Adipocyte (in vitro differentiated cells): Measurements from ENCODE around the gene DNAJC11.

Experiments
- DNase-seq: peaks from one replicate; pipeline ENCODE4 v3.0.0-alpha.2; 2015; ENCODE audit warnings: low read depth
- H3K27me3 ChIP-seq: replicated peaks from 2 replicates; pipeline ENCODE4 v1.7.0; 2013; ENCODE audit warnings: mild to moderate bottlenecking, low read length, moderate library complexity; ENCODE audit not compliant: control insufficient read depth, insufficient read depth
- H3K36me3 ChIP-seq: 2 replicates; pipeline ENCODE4 v1.7.0; 2013; ENCODE audit warnings: low read length, mild to moderate bottlenecking, moderate library complexity; ENCODE audit not compliant: control insufficient read depth, insufficient read depth, severe bottlenecking
- H3K4me1 ChIP-seq: 2 replicates; pipeline ENCODE4 v1.7.0; 2013; ENCODE audit warnings: mild to moderate bottlenecking, low read length, moderate library complexity; ENCODE audit not compliant: control insufficient read depth, insufficient read depth
- H3K4me3 ChIP-seq: 2 replicates; pipeline ENCODE4 v1.7.0; 2013; ENCODE audit warnings: mild to moderate bottlenecking, low read length, moderate library complexity
- H3K9ac ChIP-seq: 2 replicates; pipeline ENCODE4 v1.7.0; 2013; ENCODE audit warnings: mild to moderate bottlenecking, low read length, moderate library complexity
- H3K9me3 ChIP-seq: 2 replicates; pipeline ENCODE4 v1.7.0; 2013; ENCODE audit warnings: mild to moderate bottlenecking, low read length, moderate library complexity; ENCODE audit not compliant: control insufficient read depth

Gene DNAJC11

DNA sequence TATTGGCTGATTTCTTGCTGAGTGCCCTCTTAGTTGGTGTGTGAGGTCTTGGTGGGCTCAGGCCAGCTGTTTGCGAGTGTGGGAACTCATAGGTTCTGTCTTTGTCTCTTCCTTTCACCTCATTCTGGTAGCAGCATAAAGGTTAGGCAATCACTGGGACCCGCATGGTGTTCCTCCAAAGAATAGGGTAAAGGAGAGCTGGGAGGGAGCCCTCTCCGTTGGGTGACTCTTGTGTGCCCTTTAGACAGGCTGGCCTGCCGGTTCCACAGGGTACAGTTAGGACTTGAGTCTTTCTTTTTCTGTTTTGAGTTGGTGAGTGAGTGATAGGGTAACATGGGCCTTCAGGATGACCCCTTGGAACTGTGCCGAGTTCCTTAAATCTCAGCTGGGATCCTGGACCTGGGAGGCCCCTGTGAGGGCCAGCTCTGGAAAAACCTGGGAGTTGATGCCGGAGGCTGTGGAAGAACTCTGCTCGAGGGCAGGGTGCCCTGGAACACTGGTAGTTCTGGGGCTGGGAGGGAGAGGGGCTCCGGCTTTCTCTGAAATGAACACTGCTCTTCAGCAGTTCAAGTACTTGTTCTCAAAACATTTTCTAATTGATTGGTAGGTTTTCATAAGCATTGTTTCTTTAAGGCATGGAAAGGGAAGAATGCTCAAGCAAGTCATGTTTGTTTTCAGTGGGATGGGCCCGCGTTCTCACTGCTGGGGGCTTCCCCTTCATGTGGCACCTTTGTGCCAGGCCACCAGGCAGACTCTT is 79.0 kb downstream of the DNAJC11 start:
- Histone ChIP-seq H3K9ac (peak overlapping the region; percentile 68), H3K36me3 (peaks cover 49% of the 10 kb centered on the region), H3K9me3 (no peaks in the 10 kb centered on the region), H3K27me3 (no peaks in the 10 kb centered on the region), H3K4me3 (peak overlapping the region; percentile 14), H3K4me1 (peaks cover 37% of the 10 kb centered on the region)
- no peak for DNase-seq

DNA sequence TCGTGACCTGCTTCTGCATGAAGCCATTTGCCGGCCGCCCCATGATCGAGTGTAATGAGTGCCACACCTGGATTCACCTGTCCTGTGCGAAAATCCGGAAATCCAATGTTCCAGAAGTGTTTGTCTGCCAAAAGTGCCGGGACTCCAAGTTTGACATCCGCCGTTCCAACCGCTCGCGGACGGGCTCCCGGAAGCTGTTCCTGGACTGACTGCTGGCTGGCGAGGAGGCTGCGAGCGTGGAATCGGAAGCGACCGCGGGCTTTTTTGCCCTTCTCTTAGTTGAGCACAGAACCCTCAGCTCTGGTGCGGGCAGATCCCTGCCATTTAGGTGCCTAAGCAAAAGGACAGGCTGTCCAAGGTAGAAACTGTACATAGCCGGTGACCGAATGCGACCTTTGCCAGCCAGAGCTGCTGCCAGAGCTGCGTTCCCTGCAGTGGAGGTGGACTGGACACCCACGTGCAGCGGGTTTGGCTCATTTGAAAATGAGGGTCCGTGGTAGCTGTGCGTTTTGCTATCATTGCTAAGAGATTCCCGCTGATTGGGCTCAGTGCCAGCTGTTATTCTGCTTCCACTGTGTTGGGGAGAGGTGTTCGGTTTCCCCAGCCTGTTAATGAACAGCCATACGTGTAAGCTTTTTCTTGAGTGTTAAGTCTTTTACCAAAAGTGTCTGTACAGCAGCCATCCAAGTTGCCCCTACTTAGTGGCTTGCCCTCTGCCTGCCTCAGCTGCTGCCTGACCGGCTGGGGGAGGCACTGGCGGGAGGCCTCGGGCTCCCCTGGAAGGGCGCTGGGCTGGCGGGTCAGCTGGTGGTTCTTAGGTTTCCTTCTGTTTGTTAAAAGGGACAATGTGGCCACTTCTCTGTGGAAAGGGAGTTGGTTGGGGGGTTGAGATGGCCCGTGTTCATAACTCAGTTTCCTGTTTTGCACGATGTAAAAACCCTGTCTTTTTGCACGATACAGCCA is 79.9 kb downstream of the DNAJC11 start:
- Histone ChIP-seq H3K4me3 (no peak overlapping the region), H3K9ac (peak overlapping the region; percentile 68), H3K4me1 (peaks cover 36% of the 10 kb centered on the region), H3K36me3 (peaks cover 42% of the 10 kb centered on the region), H3K9me3 (no peaks in the 10 kb centered on the region), H3K27me3 (no peaks in the 10 kb centered on the region)
- DNase-seq: no peak

DNA sequence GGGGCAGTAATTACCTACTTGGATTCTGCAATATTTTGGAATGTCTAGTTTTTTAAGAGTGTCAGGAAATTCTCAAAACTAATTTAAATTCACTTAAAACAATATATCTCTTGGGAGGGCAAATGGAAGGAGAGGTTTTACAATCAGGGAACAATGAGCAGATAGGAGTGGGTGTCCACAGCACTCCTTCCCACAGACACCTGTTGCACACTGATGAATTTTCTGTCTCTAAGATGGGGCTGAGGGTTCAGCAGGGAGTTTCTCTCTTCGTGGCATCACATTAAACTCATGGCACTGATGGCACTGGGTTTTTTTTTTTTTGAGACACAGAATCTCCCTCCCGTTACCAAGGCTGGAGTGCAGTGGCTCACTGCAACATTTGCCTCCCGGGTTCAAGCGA is 82.6 kb downstream of the DNAJC11 start:
- Histone ChIP-seq H3K4me1 (peaks cover 32% of the 10 kb centered on the region), H3K9me3 (no peaks in the 10 kb centered on the region), H3K9ac (no peak overlapping the region), H3K27me3 (no peaks in the 10 kb centered on the region), H3K36me3 (peaks cover 40% of the 10 kb centered on the region), H3K4me3 (no peak overlapping the region)
- DNase-seq: no peak

DNA sequence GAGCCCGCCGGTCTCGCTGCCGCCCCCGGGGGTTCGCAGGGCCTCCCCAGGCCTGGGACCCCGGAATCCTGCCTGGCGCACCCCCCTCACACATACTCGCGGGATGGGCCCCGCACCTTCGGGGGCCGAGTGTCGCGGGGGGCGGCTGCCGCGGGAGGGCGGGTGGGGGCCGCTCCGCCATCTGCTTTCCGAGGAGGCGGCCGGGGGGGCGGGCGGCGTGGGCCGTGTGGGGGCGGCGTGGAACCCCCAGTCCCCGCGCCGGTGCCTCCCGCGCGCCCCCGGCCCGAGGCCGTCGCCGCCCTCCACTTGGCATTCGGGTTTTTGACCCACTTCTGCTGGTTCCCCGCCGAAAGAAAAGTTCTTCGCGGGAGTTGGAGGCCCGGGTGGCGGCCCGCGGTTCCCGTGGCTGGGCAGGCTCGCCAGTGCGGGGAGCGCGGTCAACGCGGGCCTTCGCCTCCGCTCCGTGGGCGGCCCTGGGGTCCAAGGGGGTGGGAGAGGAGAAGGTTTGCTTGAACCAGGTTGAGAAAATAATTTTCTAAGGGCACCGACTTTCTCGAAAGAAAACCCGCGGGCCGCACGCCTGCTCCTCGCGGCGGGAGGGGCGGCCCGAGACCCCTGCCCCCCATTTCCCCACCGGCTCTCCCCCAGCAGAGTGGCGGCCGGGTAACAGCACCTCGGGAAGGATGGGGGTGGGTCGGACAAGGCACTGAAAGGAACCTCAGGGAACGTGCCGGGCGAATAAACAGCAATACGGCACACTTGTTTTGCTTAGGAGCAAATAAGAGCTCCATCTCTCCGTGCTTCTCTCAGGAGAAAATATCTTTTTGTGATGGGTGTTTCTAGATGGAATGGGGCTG is 86.5 kb downstream of the DNAJC11 start:
- Histone ChIP-seq H3K9ac (peak overlapping the region; percentile 89), H3K36me3 (peaks cover 13% of the 10 kb centered on the region), H3K4me1 (peaks cover 10% of the 10 kb centered on the region), H3K9me3 (no peaks in the 10 kb centered on the region), H3K4me3 (peak overlapping the region; percentile 84), H3K27me3 (no peaks in the 10 kb centered on the region)
- peak; percentile 60 for DNase-seq

DNA sequence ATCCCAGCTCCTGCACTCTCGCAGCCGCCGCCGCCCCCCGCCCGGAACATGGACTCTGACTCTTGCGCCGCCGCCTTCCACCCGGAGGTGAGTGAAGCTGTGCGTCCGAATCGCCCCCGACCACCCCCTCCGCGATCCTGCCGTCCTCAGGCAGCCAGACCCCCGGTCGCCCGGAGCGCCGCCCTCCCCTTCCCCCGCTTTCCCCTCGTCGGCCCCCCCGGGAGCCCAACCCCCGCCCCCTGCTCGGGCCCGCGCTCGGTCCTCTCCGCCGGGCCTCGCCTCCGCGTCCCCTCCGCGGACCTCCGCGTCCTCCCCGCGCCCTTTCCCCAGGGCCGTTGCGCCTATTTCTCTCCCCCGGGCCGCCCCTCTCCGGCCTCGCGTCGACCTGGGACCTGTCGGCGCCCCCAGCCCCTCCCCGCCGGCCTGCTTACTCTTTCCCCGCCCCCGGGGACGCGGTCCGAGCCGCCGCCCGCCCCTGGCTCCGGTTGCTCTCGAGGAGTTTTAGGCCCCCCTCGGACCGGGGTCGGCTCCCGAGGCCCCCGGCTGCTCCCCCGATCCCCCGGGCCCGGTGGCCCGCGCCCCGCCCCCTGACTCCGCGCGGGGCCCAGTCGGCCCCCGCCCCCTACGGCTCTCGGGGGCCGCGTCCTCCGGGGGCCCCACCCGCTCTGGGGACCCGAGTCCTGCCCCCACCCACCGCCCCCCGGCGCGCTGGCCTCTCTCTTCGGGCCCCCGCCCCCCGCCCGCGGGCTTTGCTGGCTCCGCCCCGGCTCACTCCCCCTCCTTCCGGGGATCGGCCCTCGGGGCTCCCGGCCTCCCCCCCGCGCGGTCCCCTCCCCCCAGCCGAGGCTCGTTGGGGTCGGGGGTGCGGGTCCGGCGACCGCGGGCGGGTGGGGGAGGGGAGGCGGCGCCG is 87.3 kb downstream of the DNAJC11 start:
- H3K9me3 ChIP-seq: no peaks in the 10 kb centered on the region
- H3K4me1 ChIP-seq: peaks cover 10% of the 10 kb centered on the region
- DNase-seq: peak; percentile 81

DNA sequence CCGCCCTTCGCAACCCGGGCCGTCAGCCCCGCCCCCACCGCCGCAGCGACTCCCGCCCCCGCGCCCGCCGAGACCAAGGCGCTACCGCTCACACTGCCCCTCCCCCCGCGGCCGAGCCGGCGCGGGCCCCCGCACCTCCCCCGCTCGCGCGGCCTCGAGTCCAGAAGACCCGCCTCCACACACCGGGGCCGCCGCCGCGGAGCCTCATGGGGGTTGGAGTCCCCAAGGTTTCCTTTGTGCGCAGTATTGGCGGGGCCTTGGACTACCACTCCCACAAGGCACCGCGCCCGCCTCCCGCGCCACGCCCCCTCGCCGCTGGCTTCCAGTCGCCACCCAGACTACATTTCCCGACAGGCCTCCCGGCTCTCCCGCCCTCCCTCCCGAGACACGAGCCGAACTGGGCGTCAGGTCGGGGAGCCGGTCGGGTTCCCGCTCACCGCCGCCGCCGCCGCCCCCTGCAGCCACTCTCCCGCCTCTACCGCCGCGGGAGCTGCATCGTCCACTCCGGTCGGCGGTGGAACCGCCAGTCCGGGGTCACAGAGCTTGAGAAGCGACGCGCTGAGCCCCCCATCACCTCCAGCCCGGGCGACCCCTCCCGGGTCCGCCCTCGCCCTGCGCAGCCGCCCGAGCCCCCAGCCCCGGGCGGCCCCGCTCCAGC is 88.1 kb downstream of the DNAJC11 start, which contains the start of gene PHF13:
Gene PHF13, plus strand, starts transcription at position 371 of the 658 bp plus-strand sequence. CDS start 336 bp downstream, outside the sequence.
- H3K27me3 ChIP-seq: no peaks in the 10 kb centered on the region
- DNase-seq: peak; percentile 99
- H3K9ac ChIP-seq: peak within 1 kb of the TSS; percentile 89
- H3K9me3 ChIP-seq: no peaks in the 10 kb centered on the region
- H3K4me3 ChIP-seq: peak within 1 kb of the TSS; percentile 88
- H3K4me1 ChIP-seq: peaks cover 10% of the 10 kb centered on the region
- H3K36me3 ChIP-seq: peaks cover 6% of the 10 kb centered on the region

More for the DNA sequence above, 87.3 kb downstream of the DNAJC11 start:
- H3K36me3 ChIP-seq: peaks cover 6% of the 10 kb centered on the region
- no peaks in the 10 kb centered on the region for H3K27me3 ChIP-seq
- peak overlapping the region; percentile 82 for H3K4me3 ChIP-seq
- peak overlapping the region; percentile 79 for H3K9ac ChIP-seq

DNA sequence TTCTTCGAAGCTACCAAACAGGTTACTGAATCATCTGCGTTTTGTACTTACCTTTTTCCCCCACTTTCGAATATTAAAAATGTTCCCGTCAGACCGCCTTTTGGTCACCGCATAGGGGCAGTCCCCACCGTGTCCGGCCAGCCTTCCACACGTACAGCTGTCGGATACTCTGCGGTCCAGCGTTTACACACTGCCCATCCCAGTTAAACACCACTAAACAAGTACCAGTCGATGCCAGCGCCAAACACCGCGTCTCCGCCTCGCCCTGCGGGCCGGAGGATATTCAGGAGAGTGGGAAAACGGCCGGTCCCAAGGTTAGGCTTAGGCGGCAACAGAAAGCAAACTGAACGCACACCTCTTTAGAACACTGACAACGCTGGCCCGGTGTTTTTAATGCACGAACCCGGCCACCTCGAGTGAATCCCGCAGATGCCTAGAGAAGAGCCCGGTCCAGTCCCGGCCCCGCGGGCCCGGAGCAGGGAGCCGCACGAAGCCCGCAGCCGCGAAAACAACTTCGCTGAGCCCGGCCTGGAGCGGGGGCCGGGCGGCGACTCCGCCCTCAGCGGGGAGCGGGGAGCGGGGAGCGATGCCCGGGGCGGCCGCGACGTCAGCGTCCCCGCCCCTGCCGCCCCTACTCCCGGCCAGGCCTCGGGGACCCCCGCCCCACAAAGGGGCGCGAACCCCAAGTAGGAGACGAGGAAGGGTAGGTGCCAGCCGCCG is 88.8 kb downstream of the DNAJC11 start:
- Histone ChIP-seq H3K4me1 (peaks cover 10% of the 10 kb centered on the region), H3K4me3 (peak overlapping the region; percentile 88), H3K36me3 (peaks cover 4% of the 10 kb centered on the region), H3K9me3 (no peaks in the 10 kb centered on the region), H3K27me3 (no peaks in the 10 kb centered on the region), H3K9ac (peak overlapping the region; percentile 89)
- peak; percentile 87 for DNase-seq

DNA sequence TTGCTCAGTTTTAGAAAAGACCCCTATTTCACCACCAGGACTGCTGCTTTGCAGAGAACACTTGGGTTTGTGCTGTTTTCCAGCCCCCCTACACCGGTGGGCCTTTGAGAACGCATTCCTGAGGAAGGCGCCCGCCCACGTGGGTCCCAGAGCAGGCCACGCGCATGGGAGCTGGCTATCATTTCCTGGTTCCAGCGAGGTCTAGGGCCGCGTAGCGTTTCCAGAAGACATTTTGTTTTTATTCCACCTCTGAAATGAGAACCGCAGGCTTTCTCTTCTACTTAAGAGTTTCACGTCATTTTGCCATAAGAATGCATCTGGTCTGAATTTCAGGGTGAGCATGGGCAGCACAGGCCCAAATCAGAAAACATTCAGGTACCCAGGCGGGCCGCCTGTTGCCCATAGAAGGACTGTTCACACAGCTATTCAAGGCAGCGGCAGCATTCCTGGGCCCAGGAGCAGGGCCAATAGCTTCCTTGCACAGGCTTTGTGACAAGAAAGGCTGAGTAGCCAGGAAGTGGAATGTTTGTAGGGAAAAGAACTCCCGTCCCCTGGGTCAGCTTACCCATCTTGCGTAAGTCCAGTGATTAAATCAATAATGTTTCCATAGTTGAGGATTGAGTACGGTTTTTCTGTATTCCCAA is 97.6 kb downstream of the DNAJC11 start:
- Histone ChIP-seq H3K9ac (peak overlapping the region; percentile 96), H3K27me3 (no peaks in the 10 kb centered on the region), H3K4me3 (peak overlapping the region; percentile 80), H3K9me3 (no peaks in the 10 kb centered on the region), H3K36me3 (peaks cover 4% of the 10 kb centered on the region), H3K4me1 (peaks cover 25% of the 10 kb centered on the region)
- DNase-seq: peak; percentile 66
